Hepatocyte (in vitro differentiated cells): ENCODE results near the gene ATP5MC2.

Experiments used
- CTCF ChIP-seq: fragments of 200-600 bp; sonication (generic); IDR thresholded peaks from 2 replicates; pipeline ENCODE4 v1.5.1; 2016; ENCODE audit warnings: antibody characterized with exemption, mild to moderate bottlenecking; ENCODE audit not compliant: poor library complexity
- EZH2phosphoT487 ChIP-seq: fragments of 200-600 bp; sonication (generic); IDR thresholded peaks from one replicate; pipeline ENCODE4 v1.6.1; 2018; ENCODE audit warnings: antibody characterized with exemption, mild to moderate bottlenecking, low read depth, moderate library complexity; ENCODE audit not compliant: unreplicated experiment, severe bottlenecking

GRCh38 chr12:53717319-53717718 is 41.4 kb upstream of the ATP5MC2 start:
- no peak for TF ChIP-seq EZH2phosphoT487
- TF ChIP-seq CTCF: no peak
